Skeletal muscle satellite cell (primary cell): ENCODE measurements around the gene ITGAV.
"Not testable (repeated sequence)": the region's sequence is repeated elsewhere in the genome, so short reads cannot be mapped to it uniquely, and the experiment has no call there.

Experiments used
- H3K27me3 ChIP-seq: 2 replicates; pipeline ENCODE4 v1.7.0; 2013; ENCODE audit warnings: low read length; ENCODE audit not compliant: control insufficient read depth, insufficient read depth
- H3K36me3 ChIP-seq: 2 replicates; pipeline ENCODE4 v1.7.0; 2013; ENCODE audit warnings: mild to moderate bottlenecking, control low read depth, low read length; ENCODE audit not compliant: insufficient read depth
- H3K4me1 ChIP-seq: 2 replicates; pipeline ENCODE4 v1.7.0; 2013; ENCODE audit warnings: low read length; ENCODE audit not compliant: control insufficient read depth, insufficient read depth
- H3K4me2 ChIP-seq: 2 replicates; pipeline ENCODE4 v1.7.0; 2013; ENCODE audit warnings: mild to moderate bottlenecking, low read length
- H3K4me3 ChIP-seq: 2 replicates; pipeline ENCODE4 v1.7.0; 2013; ENCODE audit warnings: low read length
- H3K9ac ChIP-seq: 2 replicates; pipeline ENCODE4 v1.7.0; 2013; ENCODE audit warnings: mild to moderate bottlenecking, low read depth, low read length, moderate library complexity
- H3K9me3 ChIP-seq: replicated peaks from 2 replicates; pipeline ENCODE4 v1.7.0; 2013; ENCODE audit warnings: mild to moderate bottlenecking, control low read depth, low read length

ITGAV gene

GRCh38 chr2:186559370-186559769, 30.5 kb upstream of the ITGAV start:
- H3K36me3 ChIP-seq: no peaks in the 10 kb centered on the region
- no peaks in the 10 kb centered on the region for H3K9me3 ChIP-seq
- H3K4me3 ChIP-seq: no peak overlapping the region
- no peak overlapping the region for H3K9ac ChIP-seq
- H3K4me1 ChIP-seq: no peaks in the 10 kb centered on the region
- H3K4me2 ChIP-seq: no peak overlapping the region
- no peaks in the 10 kb centered on the region for H3K27me3 ChIP-seq

- no peaks in the 10 kb centered on the region for H3K27me3 ChIP-seq
These were observed 30.0 kb upstream of the ITGAV start for GRCh38 chr2:186559848-186560247.

GRCh38 chr2:186560254-186560653, 29.6 kb upstream of the ITGAV start:
- Histone ChIP-seq H3K9me3 (no peaks in the 10 kb centered on the region), H3K36me3 (no peaks in the 10 kb centered on the region), H3K4me3 (no peak overlapping the region), H3K4me1 (no peaks in the 10 kb centered on the region), H3K4me2 (no peak overlapping the region), H3K27me3 (no peaks in the 10 kb centered on the region), H3K9ac (no peak overlapping the region)

More at GRCh38 chr2:186559848-186560247, 30.0 kb upstream of the ITGAV start:
- Histone ChIP-seq H3K4me3 (no peak overlapping the region), H3K4me2 (no peak overlapping the region), H3K36me3 (no peaks in the 10 kb centered on the region), H3K4me1 (no peaks in the 10 kb centered on the region), H3K9me3 (no peaks in the 10 kb centered on the region), H3K9ac (no peak overlapping the region)

GRCh38 chr2:186561467-186562208, 28.2 kb upstream of the ITGAV start:
- H3K4me1 ChIP-seq: no peaks in the 10 kb centered on the region
- H3K27me3 ChIP-seq: no peaks in the 10 kb centered on the region
- no peak overlapping the region for H3K4me2 ChIP-seq
- H3K9me3 ChIP-seq: no peaks in the 10 kb centered on the region
- H3K36me3 ChIP-seq: no peaks in the 10 kb centered on the region
- H3K4me3 ChIP-seq: no peak overlapping the region
- H3K9ac ChIP-seq: no peak overlapping the region

GRCh38 chr2:186562209-186562578, 27.7 kb upstream of the ITGAV start:
- no peak overlapping the region for H3K4me3 ChIP-seq
- H3K4me2 ChIP-seq: no peak overlapping the region
- no peaks in the 10 kb centered on the region for H3K27me3 ChIP-seq
- H3K9ac ChIP-seq: no peak overlapping the region
- H3K4me1 ChIP-seq: no peaks in the 10 kb centered on the region
- no peaks in the 10 kb centered on the region for H3K9me3 ChIP-seq
- H3K36me3 ChIP-seq: no peaks in the 10 kb centered on the region

- not testable (repeated sequence) for H3K9me3 ChIP-seq, H3K9ac ChIP-seq, H3K4me2 ChIP-seq, H3K4me3 ChIP-seq, H3K27me3 ChIP-seq, H3K36me3 ChIP-seq
- peaks cover 16% of the 10 kb centered on the region for H3K4me1 ChIP-seq
These were observed 21.3 kb upstream of the ITGAV start for GRCh38 chr2:186568600-186568999.

GRCh38 chr2:186569127-186569526, 20.7 kb upstream of the ITGAV start:
- H3K4me1 ChIP-seq: peaks cover 16% of the 10 kb centered on the region
- not testable (repeated sequence) for H3K4me2 ChIP-seq, H3K27me3 ChIP-seq, H3K9me3 ChIP-seq, H3K4me3 ChIP-seq, H3K36me3 ChIP-seq, H3K9ac ChIP-seq

GRCh38 chr2:186569897-186570296, 20.0 kb upstream of the ITGAV start:
- no peak overlapping the region for H3K9ac ChIP-seq
- H3K4me2 ChIP-seq: no peak overlapping the region
- H3K27me3 ChIP-seq: no peaks in the 10 kb centered on the region
- H3K9me3 ChIP-seq: no peaks in the 10 kb centered on the region
- no peaks in the 10 kb centered on the region for H3K36me3 ChIP-seq
- peaks cover 19% of the 10 kb centered on the region for H3K4me1 ChIP-seq
- no peak overlapping the region for H3K4me3 ChIP-seq

- H3K9ac ChIP-seq: no peak overlapping the region
- H3K36me3 ChIP-seq: no peaks in the 10 kb centered on the region
- H3K4me2 ChIP-seq: no peak overlapping the region
- no peaks in the 10 kb centered on the region for H3K27me3 ChIP-seq
- H3K4me3 ChIP-seq: no peak overlapping the region
- H3K9me3 ChIP-seq: no peaks in the 10 kb centered on the region
- peaks cover 24% of the 10 kb centered on the region for H3K4me1 ChIP-seq
These were observed 19.3 kb upstream of the ITGAV start for GRCh38 chr2:186570604-186571003.

GRCh38 chr2:186572705-186573104, 17.2 kb upstream of the ITGAV start:
- Histone ChIP-seq H3K27me3 (no peaks in the 10 kb centered on the region), H3K4me2 (no peak overlapping the region), H3K4me3 (no peak overlapping the region), H3K4me1 (peaks cover 38% of the 10 kb centered on the region), H3K9me3 (no peaks in the 10 kb centered on the region), H3K9ac (no peak overlapping the region), H3K36me3 (no peaks in the 10 kb centered on the region)

- Histone ChIP-seq H3K36me3 (no peaks in the 10 kb centered on the region), H3K9me3 (no peaks in the 10 kb centered on the region), H3K4me2 (no peak overlapping the region), H3K27me3 (no peaks in the 10 kb centered on the region), H3K4me3 (no peak overlapping the region), H3K4me1 (peaks cover 38% of the 10 kb centered on the region), H3K9ac (no peak overlapping the region)
These were observed 16.3 kb upstream of the ITGAV start for GRCh38 chr2:186573531-186573930.

GRCh38 chr2:186575302-186575701, 14.6 kb upstream of the ITGAV start:
- no peaks in the 10 kb centered on the region for H3K27me3 ChIP-seq
- H3K9me3 ChIP-seq: no peaks in the 10 kb centered on the region
- peak overlapping the region; percentile 39 for H3K4me2 ChIP-seq

More at GRCh38 chr2:186575302-186575701, 14.6 kb upstream of the ITGAV start:
- Histone ChIP-seq H3K4me1 (peaks cover 34% of the 10 kb centered on the region), H3K36me3 (no peaks in the 10 kb centered on the region), H3K4me3 (no peak overlapping the region), H3K9ac (peak overlapping the region; percentile 10)
